Measurements from ENCODE around the gene TTC21A.
A peak's percentile ranks its signal among the peaks of the same experiment; 100 is the strongest.
"Not testable (repeated sequence)": the region's sequence is repeated elsewhere in the genome, so short reads cannot be mapped to it uniquely, and the experiment has no call there.

TTC21A gene

GRCh38 chr3:39157359-39157758 is 49.9 kb downstream of the TTC21A start:
- DNase-seq, result no peak

GRCh38 chr3:39158148-39158715 is 50.8 kb downstream of the TTC21A start:
- DNase-seq, result no peak

GRCh38 chr3:39164414-39164813 is 56.9 kb downstream of the TTC21A start:
- DNase-seq, result no peak

GRCh38 chr3:39165518-39165917 is 58.0 kb downstream of the TTC21A start:
- no peak for DNase-seq

GRCh38 chr3:39166134-39166710 is 58.7 kb downstream of the TTC21A start:
- DNase-seq, result no peak

GRCh38 chr3:39166932-39167532 is 59.6 kb downstream of the TTC21A start:
- DNase-seq, result no peak

- DNase-seq, result no peak
Observed at GRCh38 chr3:39168156-39168780, 60.8 kb downstream of the TTC21A start.

GRCh38 chr3:39169712-39170111 is 62.2 kb downstream of the TTC21A start:
- DNase-seq, result no peak

GRCh38 chr3:39170461-39170860 is 63.0 kb downstream of the TTC21A start:
- DNase-seq, result no peak

- not testable (repeated sequence) for DNase-seq
Observed at GRCh38 chr3:39170877-39171276, 63.4 kb downstream of the TTC21A start.

GRCh38 chr3:39171860-39172259 is 64.4 kb downstream of the TTC21A start:
- no peak for DNase-seq

- no peak for DNase-seq
Observed at GRCh38 chr3:39173318-39174125, 66.0 kb downstream of the TTC21A start.

- DNase-seq, result no peak
Observed at GRCh38 chr3:39176025-39176714, 68.7 kb downstream of the TTC21A start.

- DNase-seq, result peak in 3 of 4 experiments; percentile 36 to 55 (median 45)
Observed at GRCh38 chr3:39177708-39178332, 70.3 kb downstream of the TTC21A start.

- no peak for DNase-seq
Observed at GRCh38 chr3:39178553-39178952, 71.1 kb downstream of the TTC21A start.

GRCh38 chr3:39180183-39180545 is 72.7 kb downstream of the TTC21A start:
- no peak for DNase-seq

GRCh38 chr3:39180546-39181346 is 73.3 kb downstream of the TTC21A start:
- DNase-seq, result peak; percentile 73 to 88 (median 84)

- DNase-seq, result no peak
Observed at GRCh38 chr3:39181408-39182335, 74.2 kb downstream of the TTC21A start.

GRCh38 chr3:39183211-39184080 is 76.0 kb downstream of the TTC21A start:
- DNase-seq, result no peak
